Measurements from ENCODE around the gene PNLIPRP1.

The PNLIPRP1 gene

DNA sequence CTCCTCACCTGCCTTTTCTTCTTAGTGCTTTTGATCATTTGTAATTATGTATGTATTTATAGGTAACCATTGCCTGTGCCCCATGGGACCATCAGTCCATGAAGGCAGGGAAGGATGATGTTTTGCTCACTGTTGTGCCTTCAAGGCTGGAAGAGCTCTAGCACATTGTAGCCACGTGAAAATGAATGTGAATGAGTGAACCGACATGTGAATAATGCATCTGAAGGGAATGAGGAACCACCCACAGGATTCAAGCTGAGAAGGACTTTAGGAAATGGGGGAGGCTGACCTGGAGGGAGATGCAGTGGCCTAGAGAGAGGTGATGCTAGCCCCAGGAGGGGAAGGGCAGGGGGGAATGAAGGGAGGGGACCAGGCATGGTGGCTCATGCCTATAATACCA, 24.0 kb downstream of the PNLIPRP1 start:
- H3K4me3 Mint-ChIP-seq = no peak overlapping the region
- ATAC-seq (no peak), DNase-seq (no peak)
- H3K4me1 Mint-ChIP-seq = no peaks in the 10 kb centered on the region
- no peak overlapping the region for H3K27ac Mint-ChIP-seq
- peaks cover 46% of the 10 kb centered on the region for H3K27me3 Mint-ChIP-seq
- H3K9me3 Mint-ChIP-seq = no peaks in the 10 kb centered on the region

DNA sequence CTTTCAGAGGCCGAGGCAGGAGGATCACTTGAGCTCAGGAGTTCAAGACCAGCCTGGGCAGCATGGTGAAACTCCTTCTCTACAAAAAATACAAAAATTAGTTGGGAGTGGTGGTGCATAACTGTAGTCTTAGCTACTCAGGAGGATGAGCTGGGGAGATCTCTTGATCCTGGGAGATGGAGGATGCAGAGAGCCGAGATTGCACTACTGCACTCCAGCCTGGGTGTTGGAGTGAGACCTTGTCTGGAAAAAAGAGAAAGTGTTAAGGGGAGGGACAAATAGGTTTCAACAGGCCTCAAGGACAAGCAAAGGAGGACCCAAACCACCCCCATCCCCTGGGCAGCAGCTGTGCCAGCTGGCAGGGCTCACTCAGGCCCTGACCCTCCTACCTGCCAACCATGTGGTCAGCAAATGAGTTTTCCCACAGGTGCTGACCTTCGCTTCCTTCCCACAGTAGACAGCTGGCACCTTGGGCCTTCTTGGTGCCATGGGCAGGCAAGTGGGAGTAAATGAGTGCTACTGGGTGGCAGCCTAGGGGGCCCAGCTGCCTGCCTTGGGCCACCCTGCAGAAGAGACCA, 24.5 kb downstream of the PNLIPRP1 start:
- no peak for DNase-seq
- no peak overlapping the region for H3K4me3 Mint-ChIP-seq
- H3K4me1 Mint-ChIP-seq = no peaks in the 10 kb centered on the region
- no peak overlapping the region for H3K27ac Mint-ChIP-seq
- peaks cover 41% of the 10 kb centered on the region for H3K27me3 Mint-ChIP-seq
- no peak for ATAC-seq
- H3K9me3 Mint-ChIP-seq = no peaks in the 10 kb centered on the region

GRCh38 chr10:116620423-116621400, 30.0 kb downstream of the PNLIPRP1 start, which contains the start of gene PNLIPRP2:
PNLIPRP2 (plus strand) TSS chr10:116620953.
- Mint-ChIP-seq H3K27ac (no peak within 1 kb of the TSS), H3K27me3 (peaks cover 42% of the 10 kb centered on the region), H3K9me3 (no peaks in the 10 kb centered on the region), H3K4me3 (no peak within 1 kb of the TSS), H3K4me1 (no peaks in the 10 kb centered on the region)
- DNase-seq (no peak), ATAC-seq (peak; percentile 47)

GRCh38 chr10:116621476-116621875, 30.7 kb downstream of the PNLIPRP1 start:
- Mint-ChIP-seq H3K4me3 (no peak overlapping the region), H3K9me3 (no peaks in the 10 kb centered on the region), H3K4me1 (no peaks in the 10 kb centered on the region), H3K27ac (no peak overlapping the region), H3K27me3 (peaks cover 48% of the 10 kb centered on the region)
- DNase-seq (no peak), ATAC-seq (no peak)

- no peaks in the 10 kb centered on the region for H3K9me3 Mint-ChIP-seq
- DNase-seq = no peak
- no peak overlapping the region for H3K4me3 Mint-ChIP-seq
- peaks cover 54% of the 10 kb centered on the region for H3K27me3 Mint-ChIP-seq
- ATAC-seq = no peak
- no peak overlapping the region for H3K27ac Mint-ChIP-seq
- H3K4me1 Mint-ChIP-seq = no peaks in the 10 kb centered on the region
Observed at GRCh38 chr10:116621934-116622655, 31.3 kb downstream of the PNLIPRP1 start.

- no peak overlapping the region for H3K27ac Mint-ChIP-seq
- no peak for ATAC-seq
- no peaks in the 10 kb centered on the region for H3K9me3 Mint-ChIP-seq
Observed at GRCh38 chr10:116625845-116626244, 35.1 kb downstream of the PNLIPRP1 start.

DNA sequence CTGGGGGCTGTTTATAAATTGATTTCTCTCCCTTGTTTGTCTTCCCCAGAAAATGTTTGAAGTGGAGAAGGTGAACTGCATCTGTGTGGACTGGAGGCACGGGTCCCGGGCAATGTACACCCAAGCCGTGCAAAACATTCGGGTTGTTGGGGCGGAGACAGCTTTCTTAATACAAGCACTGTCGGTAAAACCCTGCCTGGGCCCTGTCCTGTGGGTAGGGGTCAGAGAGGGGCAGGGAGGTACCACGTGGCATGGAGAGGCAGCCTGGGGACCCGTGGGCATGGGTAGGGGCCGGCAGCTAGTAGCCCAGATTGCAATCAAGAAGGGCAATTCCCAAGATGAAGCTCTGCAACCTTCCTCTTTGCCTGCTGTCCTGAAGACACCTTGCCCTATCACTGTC, 36.1 kb downstream of the PNLIPRP1 start:
- H3K27me3 Mint-ChIP-seq = peaks cover 78% of the 10 kb centered on the region
- ATAC-seq (no peak), DNase-seq (no peak)
- no peak overlapping the region for H3K27ac Mint-ChIP-seq
- H3K4me1 Mint-ChIP-seq = no peaks in the 10 kb centered on the region
- H3K4me3 Mint-ChIP-seq = no peak overlapping the region
- no peaks in the 10 kb centered on the region for H3K9me3 Mint-ChIP-seq

More at GRCh38 chr10:116625845-116626244, 35.1 kb downstream of the PNLIPRP1 start:
- Mint-ChIP-seq H3K27me3 (peaks cover 77% of the 10 kb centered on the region), H3K4me3 (no peak overlapping the region), H3K4me1 (no peaks in the 10 kb centered on the region)
- no peak for DNase-seq

DNA sequence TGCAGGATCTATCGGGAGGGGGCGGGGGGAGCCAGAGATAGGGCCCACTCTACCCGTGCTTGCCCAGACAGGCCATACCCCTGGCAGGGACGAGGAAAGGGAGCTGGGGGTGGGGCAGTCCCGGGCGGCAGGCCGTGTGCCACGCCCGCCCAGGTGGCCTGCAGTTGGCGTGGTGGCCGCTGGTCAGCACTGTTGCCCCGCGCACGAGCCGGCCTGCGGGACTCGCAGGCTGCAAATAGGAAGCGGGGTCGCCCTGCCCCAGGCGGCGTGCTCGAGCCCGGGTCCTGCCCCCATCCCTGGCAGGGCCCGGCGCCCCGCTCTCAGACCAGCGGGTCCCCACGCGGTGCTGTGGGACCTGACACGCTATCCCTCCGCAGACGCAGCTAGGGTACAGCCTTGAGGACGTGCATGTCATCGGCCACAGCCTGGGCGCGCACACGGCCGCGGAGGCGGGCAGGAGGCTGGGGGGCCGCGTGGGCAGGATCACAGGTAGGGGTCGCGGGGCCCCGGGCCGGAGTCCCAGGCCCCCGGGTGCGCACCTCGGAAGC, 36.7 kb downstream of the PNLIPRP1 start:
- H3K27me3 Mint-ChIP-seq = peaks cover 72% of the 10 kb centered on the region
- no peaks in the 10 kb centered on the region for H3K4me1 Mint-ChIP-seq
- no peak overlapping the region for H3K4me3 Mint-ChIP-seq
- peak; percentile 52 for ATAC-seq
- H3K27ac Mint-ChIP-seq = no peak overlapping the region
- H3K9me3 Mint-ChIP-seq = no peaks in the 10 kb centered on the region
- DNase-seq = no peak

DNA sequence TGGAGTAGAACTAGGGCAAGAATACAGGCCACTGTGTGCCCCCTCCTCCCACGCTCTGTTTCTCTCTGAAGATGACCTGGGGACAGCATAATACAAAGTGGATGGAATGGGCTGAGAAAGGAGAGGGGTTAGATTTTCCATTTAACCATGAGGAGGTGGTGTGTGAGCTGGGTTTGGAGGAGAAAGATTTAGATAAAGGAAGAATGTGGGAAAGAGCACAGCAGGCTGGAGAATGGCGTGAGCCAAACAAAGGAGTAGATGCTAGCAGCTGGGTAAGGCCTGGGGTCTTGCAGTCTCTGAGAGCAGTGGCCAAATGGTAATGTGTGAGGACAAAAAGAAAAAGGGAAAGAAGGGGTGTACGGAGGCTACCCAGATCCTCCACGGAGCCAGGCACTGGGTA, 38.6 kb downstream of the PNLIPRP1 start:
- DNase-seq (no peak), ATAC-seq (no peak)
- Mint-ChIP-seq H3K27ac (no peak overlapping the region), H3K9me3 (no peaks in the 10 kb centered on the region), H3K4me3 (no peak overlapping the region), H3K27me3 (peaks cover 60% of the 10 kb centered on the region), H3K4me1 (no peaks in the 10 kb centered on the region)

DNA sequence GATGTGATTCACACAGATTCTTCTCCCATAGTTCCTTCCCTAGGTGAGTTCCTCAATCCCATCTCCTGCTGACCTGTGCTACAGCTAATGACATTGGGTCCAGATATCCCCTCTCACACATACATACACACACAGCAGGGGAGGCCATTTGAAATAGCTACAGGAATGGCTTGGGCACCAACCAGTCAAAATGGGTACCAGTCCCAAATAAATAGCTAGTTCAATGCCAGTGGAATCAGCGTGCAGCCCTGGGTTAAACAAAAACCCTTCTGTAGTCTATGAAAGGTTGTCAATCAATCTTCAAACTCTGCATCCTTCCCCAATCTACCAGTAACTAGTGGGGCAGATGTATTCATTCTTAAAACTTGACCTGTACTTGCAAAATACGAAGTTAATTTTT, 39.3 kb downstream of the PNLIPRP1 start:
- Mint-ChIP-seq H3K27me3 (peaks cover 53% of the 10 kb centered on the region), H3K4me3 (no peak overlapping the region), H3K9me3 (no peaks in the 10 kb centered on the region), H3K27ac (no peak overlapping the region), H3K4me1 (no peaks in the 10 kb centered on the region)
- DNase-seq = no peak
- no peak for ATAC-seq

- ATAC-seq (no peak), DNase-seq (no peak)
- Mint-ChIP-seq H3K4me3 (no peak overlapping the region), H3K27me3 (peaks cover 55% of the 10 kb centered on the region), H3K9me3 (peaks cover 5 to 7% of the 10 kb centered on the region in 2 donors), H3K27ac (no peak overlapping the region), H3K4me1 (no peaks in the 10 kb centered on the region)
Observed at GRCh38 chr10:116631871-116632295, 41.1 kb downstream of the PNLIPRP1 start.

- ATAC-seq = no peak
- no peak overlapping the region for H3K4me3 Mint-ChIP-seq
- no peak for DNase-seq
- peaks cover 49% of the 10 kb centered on the region for H3K27me3 Mint-ChIP-seq
- no peaks in the 10 kb centered on the region for H3K4me1 Mint-ChIP-seq
- no peak overlapping the region for H3K27ac Mint-ChIP-seq
- peaks cover 5 to 7% of the 10 kb centered on the region in 2 donors for H3K9me3 Mint-ChIP-seq
Observed at GRCh38 chr10:116632596-116633215, 41.9 kb downstream of the PNLIPRP1 start.

DNA sequence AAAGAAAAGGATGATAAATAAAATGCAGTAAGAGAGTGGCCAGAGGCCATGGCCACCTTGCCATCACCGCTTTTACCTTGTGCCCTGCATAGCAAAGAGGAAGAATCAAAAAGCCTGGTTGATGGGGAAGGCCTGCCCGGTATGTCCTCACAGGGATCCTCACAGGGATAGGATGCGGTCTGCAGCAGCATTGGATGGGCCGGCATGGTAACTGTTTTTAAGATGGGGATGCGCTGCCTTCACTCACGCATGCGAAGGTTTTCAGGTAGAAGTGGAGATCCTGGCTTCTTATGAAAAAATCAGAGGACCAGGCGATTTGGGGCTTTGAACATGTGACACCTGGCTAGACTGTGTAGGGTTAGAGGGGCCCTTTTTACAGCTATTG, 42.4 kb downstream of the PNLIPRP1 start:
- peaks cover 45% of the 10 kb centered on the region for H3K27me3 Mint-ChIP-seq
- ATAC-seq (no peak), DNase-seq (no peak)
- no peak overlapping the region for H3K4me3 Mint-ChIP-seq
- H3K9me3 Mint-ChIP-seq = peaks cover 5 to 7% of the 10 kb centered on the region in 2 donors
- no peaks in the 10 kb centered on the region for H3K4me1 Mint-ChIP-seq
- H3K27ac Mint-ChIP-seq = no peak overlapping the region

GRCh38 chr10:116634126-116634975, 43.6 kb downstream of the PNLIPRP1 start:
- no peak for DNase-seq
- H3K4me3 Mint-ChIP-seq = no peak overlapping the region
- H3K27ac Mint-ChIP-seq = no peak overlapping the region
- H3K9me3 Mint-ChIP-seq = peaks cover 6 to 7% of the 10 kb centered on the region in 2 donors
- H3K27me3 Mint-ChIP-seq = peaks cover 40% of the 10 kb centered on the region
- no peaks in the 10 kb centered on the region for H3K4me1 Mint-ChIP-seq
- no peak for ATAC-seq

All from stimulated activated naive CD8-positive, alpha-beta T cell treated with anti-CD3 and anti-CD28 coated beads, Interleukin-15, amount 100 ng/mL, for 72 hours (primary cell).